Measurements from ENCODE around the gene FKBP10.

Gene FKBP10

DNA sequence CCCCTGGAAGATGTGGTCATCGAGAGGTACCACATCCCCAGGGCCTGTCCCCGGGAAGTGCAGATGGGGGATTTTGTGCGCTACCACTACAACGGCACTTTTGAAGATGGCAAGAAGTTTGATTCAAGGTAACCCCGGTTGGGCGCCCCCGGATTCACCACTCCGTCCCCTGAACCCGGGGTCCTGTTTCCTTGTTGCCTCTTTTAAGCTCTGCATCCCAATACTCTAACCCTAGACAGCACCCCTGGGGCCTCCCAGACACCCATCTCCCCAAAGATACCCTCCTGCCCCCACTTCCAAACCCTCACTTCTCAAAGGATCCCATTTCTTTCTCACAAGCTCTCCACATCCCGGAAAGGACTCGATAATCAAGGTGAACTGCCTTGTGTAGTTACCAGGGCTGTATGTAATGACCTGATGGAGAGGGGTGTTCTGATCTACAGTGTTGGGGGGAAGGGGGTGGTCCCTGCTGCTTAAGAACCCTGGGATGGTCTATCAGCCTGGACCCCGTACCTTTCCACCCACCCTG is 412 bp downstream of the FKBP10 start:
- H3K36me3 ChIP-seq (replicated peaks; ENCODE audit: insufficient read depth, low read length) = no peaks in the 10 kb centered on the region
- no peak overlapping the region for H3K9ac ChIP-seq (ENCODE audit: low read length)
- H3K27ac ChIP-seq (ENCODE audit: low read length) = no peak overlapping the region
- H4K20me1 ChIP-seq (ENCODE audit: insufficient read depth, low read length) = no peaks in the 10 kb centered on the region
- H3K27me3 ChIP-seq (replicated peaks; ENCODE audit: insufficient read depth, low read length) = 0 out of 2 replicates have a peak, but pooled peaks cover 4% of the 10 kb centered on the region
- no peak overlapping the region for H3K4me2 ChIP-seq (ENCODE audit: low read depth, low read length)
- no peaks in the 10 kb centered on the region for H3K9me3 ChIP-seq (replicated peaks; ENCODE audit: insufficient read depth, low read length)
- H3F3A ChIP-seq (ENCODE audit: insufficient read depth, low read length) = no peaks in the 10 kb centered on the region; the same call in 1 of the 2 replicates
- 0 out of 2 replicates have a peak, but pooled peaks cover 10% of the 10 kb centered on the region for H3K4me1 ChIP-seq (ENCODE audit: low read length)
- no peaks in the 10 kb centered on the region for H3K79me2 ChIP-seq (ENCODE audit: low read length)
- H2AFZ ChIP-seq (ENCODE audit: low read length) = no peak overlapping the region
- H3K4me3 ChIP-seq (ENCODE audit: low read length) = no peak overlapping the region
- DNase-seq = no peak
- H3K9me2 ChIP-seq (replicated peaks; ENCODE audit: insufficient read depth, low read length) = no peaks in the 10 kb centered on the region
- TF ChIP-seq EZH2phosphoT487 (IDR thresholded peaks at IDR 0.05; ENCODE audit: low read length) (no peak), EZH2 (optimal IDR thresholded peaks at IDR 0.05; ENCODE audit: low read depth, low read length) (no peak)
- TF ChIP-seq, protein P1, sequence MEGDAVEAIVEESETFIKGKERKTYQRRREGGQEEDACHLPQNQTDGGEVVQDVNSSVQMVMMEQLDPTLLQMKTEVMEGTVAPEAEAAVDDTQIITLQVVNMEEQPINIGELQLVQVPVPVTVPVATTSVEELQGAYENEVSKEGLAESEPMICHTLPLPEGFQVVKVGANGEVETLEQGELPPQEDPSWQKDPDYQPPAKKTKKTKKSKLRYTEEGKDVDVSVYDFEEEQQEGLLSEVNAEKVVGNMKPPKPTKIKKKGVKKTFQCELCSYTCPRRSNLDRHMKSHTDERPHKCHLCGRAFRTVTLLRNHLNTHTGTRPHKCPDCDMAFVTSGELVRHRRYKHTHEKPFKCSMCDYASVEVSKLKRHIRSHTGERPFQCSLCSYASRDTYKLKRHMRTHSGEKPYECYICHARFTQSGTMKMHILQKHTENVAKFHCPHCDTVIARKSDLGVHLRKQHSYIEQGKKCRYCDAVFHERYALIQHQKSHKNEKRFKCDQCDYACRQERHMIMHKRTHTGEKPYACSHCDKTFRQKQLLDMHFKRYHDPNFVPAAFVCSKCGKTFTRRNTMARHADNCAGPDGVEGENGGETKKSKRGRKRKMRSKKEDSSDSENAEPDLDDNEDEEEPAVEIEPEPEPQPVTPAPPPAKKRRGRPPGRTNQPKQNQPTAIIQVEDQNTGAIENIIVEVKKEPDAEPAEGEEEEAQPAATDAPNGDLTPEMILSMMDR (IDR thresholded peaks at IDR 0.05; ENCODE audit: low read length) = no peak

DNA sequence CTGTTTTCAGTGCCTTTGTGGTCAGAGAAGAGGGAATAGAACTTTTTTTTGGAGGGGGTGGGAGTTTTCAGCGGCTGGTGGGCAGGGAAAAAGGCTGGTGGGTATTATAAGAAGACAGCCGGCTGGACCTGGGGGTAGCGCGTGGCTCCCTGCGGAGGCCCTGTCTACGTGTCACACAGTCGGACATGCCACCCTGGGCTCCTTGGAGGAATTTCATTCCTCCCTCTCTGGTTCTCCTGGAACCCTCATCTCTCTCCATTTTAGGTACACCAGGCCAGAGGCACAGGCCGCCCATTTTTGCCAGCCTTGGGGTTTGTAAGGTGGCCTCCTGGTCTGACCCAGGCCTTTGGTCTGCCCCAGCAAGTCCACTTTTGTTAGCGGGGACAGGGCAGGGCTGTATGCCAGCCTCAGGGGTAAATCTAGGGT is 908 bp downstream of the FKBP10 start:
- Histone ChIP-seq H2AFZ (ENCODE audit: low read length) (no peak overlapping the region), H4K20me1 (ENCODE audit: insufficient read depth, low read length) (no peaks in the 10 kb centered on the region), H3K9me2 (replicated peaks; ENCODE audit: insufficient read depth, low read length) (no peaks in the 10 kb centered on the region), H3K27ac (ENCODE audit: low read length) (no peak overlapping the region), H3K9me3 (replicated peaks; ENCODE audit: insufficient read depth, low read length) (no peaks in the 10 kb centered on the region), H3K27me3 (replicated peaks; ENCODE audit: insufficient read depth, low read length) (0 out of 2 replicates have a peak, but pooled peaks cover 4% of the 10 kb centered on the region), H3K79me2 (ENCODE audit: low read length) (no peaks in the 10 kb centered on the region), H3K4me3 (ENCODE audit: low read length) (no peak overlapping the region), H3K4me2 (ENCODE audit: low read depth, low read length) (no peak overlapping the region), H3K9ac (ENCODE audit: low read length) (no peak overlapping the region), H3F3A (ENCODE audit: insufficient read depth, low read length) (no peaks in the 10 kb centered on the region; the same call in 1 of the 2 replicates), H3K36me3 (replicated peaks; ENCODE audit: insufficient read depth, low read length) (no peaks in the 10 kb centered on the region), H3K4me1 (ENCODE audit: low read length) (0 out of 2 replicates have a peak, but pooled peaks cover 10% of the 10 kb centered on the region)
- TF ChIP-seq, protein P1 (IDR thresholded peaks at IDR 0.05; ENCODE audit: low read length) = no peak
- TF ChIP-seq EZH2 (optimal IDR thresholded peaks at IDR 0.05; ENCODE audit: low read depth, low read length) = no peak
- no peak for TF ChIP-seq EZH2phosphoT487 (IDR thresholded peaks at IDR 0.05; ENCODE audit: low read length)
- DNase-seq = no peak

GRCh38 chr17:41814195-41814594 is 1.4 kb downstream of the FKBP10 start:
- Histone ChIP-seq H3K4me2 (ENCODE audit: low read depth, low read length) (no peak overlapping the region), H3K4me3 (ENCODE audit: low read length) (no peak overlapping the region), H3K9me3 (replicated peaks; ENCODE audit: insufficient read depth, low read length) (no peaks in the 10 kb centered on the region), H3K27ac (ENCODE audit: low read length) (no peak overlapping the region), H3K36me3 (replicated peaks; ENCODE audit: insufficient read depth, low read length) (no peaks in the 10 kb centered on the region), H3K79me2 (ENCODE audit: low read length) (no peaks in the 10 kb centered on the region), H2AFZ (ENCODE audit: low read length) (no peak overlapping the region), H4K20me1 (ENCODE audit: insufficient read depth, low read length) (no peaks in the 10 kb centered on the region), H3K27me3 (replicated peaks; ENCODE audit: insufficient read depth, low read length) (peaks cover 4% of the 10 kb centered on the region; the same call in 1 of the 2 replicates), H3F3A (ENCODE audit: insufficient read depth, low read length) (no peaks in the 10 kb centered on the region; the same call in 1 of the 2 replicates), H3K9ac (ENCODE audit: low read length) (no peak overlapping the region), H3K4me1 (ENCODE audit: low read length) (0 out of 2 replicates have a peak, but pooled peaks cover 10% of the 10 kb centered on the region), H3K9me2 (replicated peaks; ENCODE audit: insufficient read depth, low read length) (no peaks in the 10 kb centered on the region)
- DNase-seq = no peak
- TF ChIP-seq EZH2phosphoT487 (IDR thresholded peaks at IDR 0.05; ENCODE audit: low read length) (no peak), EZH2 (optimal IDR thresholded peaks at IDR 0.05; ENCODE audit: low read depth, low read length) (no peak)
- TF ChIP-seq, protein P1 (IDR thresholded peaks at IDR 0.05; ENCODE audit: low read length) = no peak
